ENCODE data around the gene KLF1. TPM values are rescaled to one million over a fixed set of nuclear protein-coding genes. Genes with fewer than 3 reads are reported as not detected.

Gene KLF1
- total and polyA plus RNA-seq, 2 of the 8 experiments (the other 6 are each of a cell fraction or from before 2014, with no cell fraction given): 0.84 to 0.91 TPM

- CTCF ChIA-PET (ENCODE audit: partially characterized antibody): interaction anchor here (0.8 to 1.8 kb wide), 6 partner anchors 9 to 84 kb away, joined by 3 to 6 read pairs (median 4); no protein-coding TSS in a partner anchor
- no peak for FAIRE-seq
- WGBS, 2 experiments (ENCODE audit: extremely low coverage in 1 of 2, insufficient coverage in 1 of 2, insufficient read length in 1 of 2, insufficient replicate concordance in 2 of 2, low coverage in 1 of 2, low lambda C conversion rate in 2 of 2, missing lambda C conversion rate in 1 of 2): 6% methylated on average over 51 of the region's 51 CpGs; no CpG with 5 or more reads in 1 of the 2 experiments
- TF ChIP-seq BCL11A (IDR thresholded peaks at IDR 0.05; ENCODE audit: low read depth in 2 of 2, low read length in 2 of 2) (no peak), KDM4A (IDR thresholded peaks at IDR 0.05; ENCODE audit: low read depth, low read length, severe bottlenecking) (no peak), YY1 (IDR thresholded peaks at IDR 0.05; ENCODE audit: low read depth, low read length) (peak; percentile 100), RXRA (IDR thresholded peaks at IDR 0.05; ENCODE audit: insufficient read depth, low read depth, low read length) (no peak), HDAC2 (IDR thresholded peaks at IDR 0.05; ENCODE audit: borderline replicate concordance in 1 of 2, low read depth in 2 of 2, low read length in 2 of 2) (peak in 1 of 2 experiments; percentile 88; a peak in 1 of 4 replicates), E2F6 (IDR thresholded peaks at IDR 0.05) (no peak), MAX (IDR thresholded peaks at IDR 0.05) (peak; percentile 68; the same call in 1 of the 2 replicates), SAP30 (IDR thresholded peaks at IDR 0.05; ENCODE audit: insufficient read depth, insufficient replicate concordance, low read length) (peak; percentile 38)
Measured at GRCh38 chr19:12933287-12934072, 46.5 kb upstream of the KLF1 start, which contains the start of gene FARSA. Gene FARSA (minus strand): TSS chr19:12933711. CDS start chr19:12933696, 15 bp downstream.

More at GRCh38 chr19:12933287-12934072, 46.5 kb upstream of the KLF1 start, which contains the start of gene FARSA:
- Histone ChIP-seq H3K56ac (replicated peaks; ENCODE audit: insufficient read length, low read depth, low read length) (peak within 1 kb of the TSS; percentile 67), H3K4me2 (ENCODE audit: insufficient read depth in 1 of 2, low read depth in 2 of 2, low read length in 2 of 2) (peak within 1 kb of the TSS; percentile 88 to 94), H3K4ac (replicated peaks; ENCODE audit: insufficient read length, low read depth, low read length) (peak within 1 kb of the TSS; percentile 58), H2BK20ac (ENCODE audit: low read length) (no peak within 1 kb of the TSS), H2AK5ac (ENCODE audit: low read depth, low read length) (peak within 1 kb of the TSS; percentile 92; the same call in 1 of the 2 replicates), H4K8ac (ENCODE audit: extremely low read depth, insufficient read depth, low read length) (peak within 1 kb of the TSS; percentile 94), H3K79me2 (ENCODE audit: control insufficient read depth in 1 of 2, insufficient read depth in 2 of 2, low read length in 2 of 2) (peaks cover 10 to 28% of the 10 kb centered on the region in 2 experiments), H3K79me1 (ENCODE audit: low read depth, low read length) (peaks cover 12% of the 10 kb centered on the region), H4K91ac (replicated peaks; ENCODE audit: insufficient read length, low read length) (peak within 1 kb of the TSS; percentile 50), H2AFZ (ENCODE audit: low read length) (peak within 1 kb of the TSS; percentile 72), H2BK12ac (ENCODE audit: low read depth, low read length) (peak within 1 kb of the TSS; percentile 45), H2BK5ac (ENCODE audit: low read depth, low read length) (peak within 1 kb of the TSS; percentile 91), H2BK120ac (replicated peaks; ENCODE audit: low read depth, low read length) (peak within 1 kb of the TSS; percentile 4), H3K4me1 (replicated peaks in 1 of 4; ENCODE audit: control insufficient read depth in 3 of 4, insufficient read depth in 4 of 4, low read length in 3 of 4) (peaks cover 0 to 14% (median 11%) of the 10 kb centered on the region in 4 experiments; a peak in 5 of 7 replicates), H4K20me1 (replicated peaks in 1 of 2; ENCODE audit: control insufficient read depth in 1 of 2, insufficient read depth in 2 of 2, low read length in 2 of 2) (peaks cover 3 to 8% of the 10 kb centered on the region in 2 experiments), H3K4me3 (ENCODE audit: extremely low read depth in 1 of 4, insufficient read depth in 2 of 4, low read depth in 3 of 4, low read length in 4 of 4) (peak within 1 kb of the TSS; percentile 80 to 100 (median 97)), H3K23ac (ENCODE audit: insufficient read length) (no peak within 1 kb of the TSS), H4K5ac (ENCODE audit: insufficient read length, low read depth, low read length) (peak within 1 kb of the TSS; percentile 80), H3K9me3 (ENCODE audit: insufficient read depth in 2 of 2, low read depth in 1 of 2, low read length in 1 of 2) (no peaks in the 10 kb centered on the region), H3K27ac (ENCODE audit: low read depth, low read length) (peak within 1 kb of the TSS; percentile 51), H3K18ac (ENCODE audit: extremely low read depth, low read length) (peak within 1 kb of the TSS; percentile 65), H3K14ac (ENCODE audit: insufficient read length) (no peak within 1 kb of the TSS), H3K36me3 (ENCODE audit: control insufficient read depth in 2 of 4, insufficient read depth in 4 of 4, low read length in 3 of 4) (peaks cover 9 to 24% (median 17%) of the 10 kb centered on the region in 4 experiments), H2BK15ac (ENCODE audit: low read length) (peak within 1 kb of the TSS; percentile 61), H3K23me2 (ENCODE audit: low read depth, low read length) (peaks cover 13% of the 10 kb centered on the region; the same call in 1 of the 2 replicates), H3K9ac (replicated peaks in 1 of 4; ENCODE audit: extremely low read depth in 1 of 4, low read depth in 3 of 4, low read length in 3 of 4) (peak within 1 kb of the TSS; percentile 83 to 90 (median 87)), H3K27me3 (replicated peaks in 1 of 4; ENCODE audit: control insufficient read depth in 3 of 4, extremely low read depth in 1 of 4, insufficient read depth in 3 of 4, low read length in 3 of 4) (no peaks in the 10 kb centered on the region)
- DNase-seq (ENCODE audit: low read depth in 1 of 2, low spot score in 2 of 2): peak; percentile 65 to 88
- POLR2A ChIA-PET (ENCODE audit: partially characterized antibody): interaction anchor here (0.6 to 7.4 kb wide), 27 partner anchors 9 to 840 kb away, joined by 3 to 58 read pairs (median 4); partner anchors contain the start of genes GADD45GIP1, GCDH, KLF1 and RAD23A

All from H1 (cell line).